ENCODE results near the gene BMAL1. TPM values are rescaled to one million over a fixed set of nuclear protein-coding genes. Genes with fewer than 3 reads are reported as not detected.
"Not testable (repeated sequence)": the region's sequence is repeated elsewhere in the genome, so short reads cannot be mapped to it uniquely, and the experiment has no call there.

BMAL1 gene
- total and polyA plus RNA-seq, 9 donors = 17.7 to 53.4 (median 24.8) TPM

DNA sequence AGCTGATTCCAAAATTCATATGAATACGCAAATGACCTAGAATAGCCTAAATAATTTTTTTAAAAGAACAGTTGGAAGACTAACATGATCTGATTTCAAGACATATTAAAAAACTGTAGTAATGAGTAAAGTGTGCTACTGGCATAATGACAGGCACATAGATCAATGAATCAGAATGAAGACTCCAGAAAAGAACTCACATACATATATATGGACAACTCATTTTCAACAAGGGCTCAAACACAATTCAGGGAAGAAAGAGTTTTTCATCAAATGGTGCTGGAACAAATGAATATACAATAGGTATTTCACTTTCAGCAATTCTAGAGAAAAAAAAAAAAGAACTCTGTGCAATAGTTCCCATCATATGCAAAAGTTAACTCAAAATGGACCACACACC is 151.7 kb downstream of the BMAL1 start:
- no peaks in the 10 kb centered on the region for H3K4me1 ChIP-seq (ENCODE audit: insufficient read depth)
- TF ChIP-seq POLR2A (IDR thresholded peaks at IDR 0.05) (no peak), EP300 (IDR thresholded peaks at IDR 0.05) (no peak)
- TF ChIP-seq, protein P1, sequence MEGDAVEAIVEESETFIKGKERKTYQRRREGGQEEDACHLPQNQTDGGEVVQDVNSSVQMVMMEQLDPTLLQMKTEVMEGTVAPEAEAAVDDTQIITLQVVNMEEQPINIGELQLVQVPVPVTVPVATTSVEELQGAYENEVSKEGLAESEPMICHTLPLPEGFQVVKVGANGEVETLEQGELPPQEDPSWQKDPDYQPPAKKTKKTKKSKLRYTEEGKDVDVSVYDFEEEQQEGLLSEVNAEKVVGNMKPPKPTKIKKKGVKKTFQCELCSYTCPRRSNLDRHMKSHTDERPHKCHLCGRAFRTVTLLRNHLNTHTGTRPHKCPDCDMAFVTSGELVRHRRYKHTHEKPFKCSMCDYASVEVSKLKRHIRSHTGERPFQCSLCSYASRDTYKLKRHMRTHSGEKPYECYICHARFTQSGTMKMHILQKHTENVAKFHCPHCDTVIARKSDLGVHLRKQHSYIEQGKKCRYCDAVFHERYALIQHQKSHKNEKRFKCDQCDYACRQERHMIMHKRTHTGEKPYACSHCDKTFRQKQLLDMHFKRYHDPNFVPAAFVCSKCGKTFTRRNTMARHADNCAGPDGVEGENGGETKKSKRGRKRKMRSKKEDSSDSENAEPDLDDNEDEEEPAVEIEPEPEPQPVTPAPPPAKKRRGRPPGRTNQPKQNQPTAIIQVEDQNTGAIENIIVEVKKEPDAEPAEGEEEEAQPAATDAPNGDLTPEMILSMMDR (IDR thresholded peaks at IDR 0.05) = no peak
- intact Hi-C loops (cut with DNase I) = no loop called here
- WGBS, 3 donors = 45 to 97% (median 96%) methylated on average over 1 of the region's 1 CpG
- H3K27ac ChIP-seq = no peak overlapping the region
- no peaks in the 10 kb centered on the region for H3K27me3 ChIP-seq
- H3K4me3 ChIP-seq = no peak overlapping the region
- no peak for DNase-seq
- H3K36me3 ChIP-seq = no peaks in the 10 kb centered on the region
- no peaks in the 10 kb centered on the region for H3K9me3 ChIP-seq

DNA sequence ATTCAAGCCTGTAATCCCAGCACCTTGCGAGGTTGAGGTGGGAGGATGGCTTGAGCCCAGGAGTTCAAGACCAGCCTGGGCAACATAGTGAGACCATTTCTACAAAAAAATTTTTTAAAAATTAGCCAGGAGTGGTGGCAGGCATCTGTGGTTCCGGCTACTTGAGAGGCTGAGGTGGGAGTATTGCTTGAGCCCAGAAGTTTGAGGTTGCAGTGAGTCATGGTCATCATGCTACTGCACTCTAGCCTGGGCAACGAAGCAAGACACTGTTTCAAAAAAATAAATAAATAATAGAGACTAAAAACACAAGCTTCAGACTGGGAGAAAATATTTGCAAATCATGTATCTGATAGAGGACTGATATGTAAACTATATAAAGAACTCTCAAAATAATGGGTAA is 152.2 kb downstream of the BMAL1 start:
- WGBS, 3 donors = 91 to 95% (median 94%) methylated on average over 3 of the region's 3 CpGs
- no peaks in the 10 kb centered on the region for H3K9me3 ChIP-seq
- H3K4me1 ChIP-seq (ENCODE audit: insufficient read depth) = no peaks in the 10 kb centered on the region
- no peak for DNase-seq
- no peak for TF ChIP-seq EP300 (IDR thresholded peaks at IDR 0.05)
- TF ChIP-seq, protein P1 (IDR thresholded peaks at IDR 0.05) = no peak
- no peak for TF ChIP-seq POLR2A (IDR thresholded peaks at IDR 0.05)
- no peaks in the 10 kb centered on the region for H3K27me3 ChIP-seq
- H3K36me3 ChIP-seq = no peaks in the 10 kb centered on the region
- no peak overlapping the region for H3K4me3 ChIP-seq
- intact Hi-C loops (cut with DNase I) = no loop called here
- H3K27ac ChIP-seq = no peak overlapping the region

DNA sequence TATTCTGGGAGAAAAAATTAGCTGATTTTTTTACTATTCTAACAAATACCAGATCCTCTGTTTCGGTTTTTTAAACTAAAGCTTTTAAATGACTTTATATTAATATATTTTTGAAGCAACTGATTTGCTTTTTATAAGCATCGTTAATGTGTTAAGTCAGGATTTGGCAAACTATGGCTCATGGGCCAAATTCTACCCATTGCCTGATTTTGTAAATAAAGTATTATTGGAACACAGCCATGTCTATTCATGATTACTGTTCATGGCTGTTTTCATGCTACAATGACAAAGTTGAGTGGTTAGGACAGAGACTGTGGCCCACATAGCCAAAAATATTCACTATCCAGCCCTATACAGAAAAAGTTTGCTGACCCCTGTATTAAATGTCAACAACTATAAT is 155.8 kb downstream of the BMAL1 start:
- intact Hi-C loops (cut with DNase I) = no loop called here
- 93 to 97% (median 93%) methylated on average over 2 of the region's 2 CpGs for WGBS, 3 donors
- Histone ChIP-seq H3K9me3 (no peaks in the 10 kb centered on the region), H3K27me3 (no peaks in the 10 kb centered on the region), H3K4me1 (ENCODE audit: insufficient read depth) (no peaks in the 10 kb centered on the region), H3K27ac (no peak overlapping the region), H3K36me3 (no peaks in the 10 kb centered on the region), H3K4me3 (no peak overlapping the region)
- TF ChIP-seq, protein P1 (IDR thresholded peaks at IDR 0.05) = no peak
- TF ChIP-seq EP300 (IDR thresholded peaks at IDR 0.05) (no peak), POLR2A (IDR thresholded peaks at IDR 0.05) (no peak)
- no peak for DNase-seq

DNA sequence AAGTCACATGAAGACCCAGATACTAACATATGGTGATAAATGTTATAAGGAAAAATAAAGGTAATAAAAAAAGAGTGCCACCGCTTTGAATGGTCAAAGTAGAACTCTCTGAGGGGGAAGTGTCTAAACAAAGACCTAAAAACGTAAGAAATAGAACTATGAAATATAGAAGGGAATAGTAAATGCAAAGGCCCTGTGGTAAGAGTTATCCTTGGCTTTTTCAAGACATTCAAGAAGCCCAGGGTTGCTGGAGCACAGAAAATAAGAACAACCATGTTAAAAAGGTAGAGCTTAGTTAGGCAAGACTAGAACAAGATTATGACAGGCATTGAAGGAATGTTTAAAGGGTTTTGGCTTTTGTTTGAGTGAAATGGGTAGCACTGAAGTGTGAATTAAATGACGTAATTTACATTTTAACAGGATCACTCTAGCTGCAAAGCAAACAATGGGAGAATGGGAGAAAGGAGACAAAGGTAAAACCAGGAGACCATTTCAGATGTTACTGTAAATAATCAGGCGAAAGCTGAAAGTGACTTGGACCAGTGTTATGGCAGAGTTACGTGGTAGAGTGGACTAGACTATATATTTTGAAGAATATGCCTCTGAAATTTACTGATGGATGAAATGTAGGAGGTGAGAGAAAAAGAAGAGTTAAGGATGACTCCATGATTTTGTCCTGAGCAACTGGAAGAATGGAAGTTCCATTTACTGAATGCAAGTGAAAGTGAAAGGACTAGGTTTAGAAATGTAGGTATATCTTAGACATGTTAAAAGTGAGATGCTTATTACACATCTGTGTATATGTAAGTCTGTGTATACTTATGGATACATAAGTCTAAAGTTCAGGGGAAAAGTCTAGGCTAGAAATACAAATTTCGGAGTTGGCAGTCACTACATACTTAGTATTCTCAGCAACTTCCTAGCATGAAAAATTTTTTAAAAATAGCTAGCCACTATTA is 156.9 kb downstream of the BMAL1 start:
- TF ChIP-seq, protein P1 (IDR thresholded peaks at IDR 0.05) = no peak
- TF ChIP-seq EP300 (IDR thresholded peaks at IDR 0.05) (no peak), POLR2A (IDR thresholded peaks at IDR 0.05) (no peak)
- H3K27me3 ChIP-seq = no peaks in the 10 kb centered on the region
- no peaks in the 10 kb centered on the region for H3K9me3 ChIP-seq
- H3K27ac ChIP-seq = no peak overlapping the region
- H3K4me1 ChIP-seq (ENCODE audit: insufficient read depth) = no peaks in the 10 kb centered on the region
- intact Hi-C loops (cut with DNase I) = no loop called here
- no peaks in the 10 kb centered on the region for H3K36me3 ChIP-seq
- no peak for DNase-seq
- H3K4me3 ChIP-seq = no peak overlapping the region
- WGBS, 3 donors = 95 to 96% (median 95%) methylated on average over 6 of the region's 6 CpGs

DNA sequence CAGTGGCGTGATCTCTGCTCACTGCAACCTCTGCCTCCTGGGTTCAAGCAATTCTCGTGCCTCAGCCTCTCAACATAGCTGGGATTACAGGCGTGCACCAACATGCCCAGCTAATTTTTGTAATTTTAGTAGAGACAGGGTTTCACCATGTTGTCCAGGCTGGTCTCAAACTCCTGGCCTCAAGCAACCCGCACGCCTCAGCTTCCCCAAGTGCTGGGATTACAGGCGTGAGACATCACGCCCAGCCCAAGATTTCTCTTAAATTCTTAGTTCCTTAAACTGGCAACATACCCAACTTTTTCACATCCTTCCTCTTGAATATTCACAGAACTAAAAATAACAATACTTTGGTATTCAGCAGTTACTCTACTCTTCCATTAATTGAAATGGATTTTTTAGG is 159.2 kb downstream of the BMAL1 start:
- DNase-seq; H3K9me3 ChIP-seq; H3K36me3 ChIP-seq; H3K27ac ChIP-seq; H3K4me1 ChIP-seq (ENCODE audit: insufficient read depth); intact Hi-C loops (cut with DNase I); H3K4me3 ChIP-seq; H3K27me3 ChIP-seq: not testable (repeated sequence)
- 95 to 97% (median 96%) methylated on average over 7 of the region's 7 CpGs for WGBS, 3 donors
